ENCODE data around the gene MDM2. TPM values are rescaled to one million over a fixed set of nuclear protein-coding genes. Genes with fewer than 3 reads are reported as not detected.
A peak's percentile ranks its signal among the peaks of the same experiment; 100 is the strongest.

Gene MDM2
- total and polyA plus RNA-seq, 9 of the 15 experiments (the other 6 are each of a cell fraction or from before 2014, with no cell fraction given): 13.6 to 100 (median 49.0) TPM

GRCh38 chr12:68807576-68808387, at the start of gene MDM2 (continued):
- peak; percentile 68 for TF ChIP-seq LEF1 (IDR thresholded peaks at IDR 0.05)
- 0 out of 2 replicates have a peak, but pooled peaks have one; percentile 27 for TF ChIP-seq SMARCC2 (IDR thresholded peaks at IDR 0.05; ENCODE audit: low read depth)
- no peak for TF ChIP-seq E2F4 (CRISPR knock-in tag; IDR thresholded peaks at IDR 0.05; ENCODE audit: low read depth)
- TF ChIP-seq L3MBTL2 (IDR thresholded peaks at IDR 0.05): peak; percentile 89
- no peak for TF ChIP-seq ESRRB (CRISPR knock-in tag; IDR thresholded peaks at IDR 0.05; ENCODE audit: borderline replicate concordance)
- TF ChIP-seq CHD4 (IDR thresholded peaks at IDR 0.05; ENCODE audit: insufficient read depth, insufficient replicate concordance, low read depth, low read length, poor library complexity, severe bottlenecking): no peak
- peak in 2 of 3 experiments; percentile 41 to 89; a peak in 3 of 6 replicates for TF ChIP-seq ZBTB11 (CRISPR knock-in tag; IDR thresholded peaks at IDR 0.05)
- TF ChIP-seq ELF1 (tag; IDR thresholded peaks at IDR 0.05): peak; percentile 61; the same call in 1 of the 2 replicates
- TF ChIP-seq ZNF24 (IDR thresholded peaks at IDR 0.05): peak; percentile 98
- no peak for TF ChIP-seq NCOA6 (IDR thresholded peaks at IDR 0.05)
- TF ChIP-seq MEIS2 (IDR thresholded peaks at IDR 0.05; ENCODE audit: partially characterized antibody): peak; percentile 73
- TF ChIP-seq BCL6 (CRISPR knock-in tag; IDR thresholded peaks at IDR 0.05): no peak
- TF ChIP-seq ZNF274 (IDR thresholded peaks at IDR 0.05; ENCODE audit: borderline replicate concordance, low read depth, low read length): no peak
- peak; percentile 77; the same call in 1 of the 2 replicates for TF ChIP-seq GATAD2A (IDR thresholded peaks at IDR 0.05)
- no peak for TF ChIP-seq HOMEZ (CRISPR knock-in tag; IDR thresholded peaks at IDR 0.05)
- no peak; the same call in 1 of the 2 replicates for TF ChIP-seq ILF3 (IDR thresholded peaks at IDR 0.05; ENCODE audit: borderline replicate concordance)
- peak; percentile 71 for TF ChIP-seq GTF2B (IDR thresholded peaks at IDR 0.05; ENCODE audit: extremely low read depth, insufficient read length)
- TF ChIP-seq TBL1XR1 (IDR thresholded peaks at IDR 0.05; ENCODE audit: low read length in 2 of 2): peak in 1 of 2 experiments; percentile 64; a peak in 3 of 4 replicates
- TF ChIP-seq ATF7 (IDR thresholded peaks at IDR 0.05): peak; percentile 47

Data from K562 (cell line).